ENCODE data around the gene AKAP8L.

Gene AKAP8L

DNA sequence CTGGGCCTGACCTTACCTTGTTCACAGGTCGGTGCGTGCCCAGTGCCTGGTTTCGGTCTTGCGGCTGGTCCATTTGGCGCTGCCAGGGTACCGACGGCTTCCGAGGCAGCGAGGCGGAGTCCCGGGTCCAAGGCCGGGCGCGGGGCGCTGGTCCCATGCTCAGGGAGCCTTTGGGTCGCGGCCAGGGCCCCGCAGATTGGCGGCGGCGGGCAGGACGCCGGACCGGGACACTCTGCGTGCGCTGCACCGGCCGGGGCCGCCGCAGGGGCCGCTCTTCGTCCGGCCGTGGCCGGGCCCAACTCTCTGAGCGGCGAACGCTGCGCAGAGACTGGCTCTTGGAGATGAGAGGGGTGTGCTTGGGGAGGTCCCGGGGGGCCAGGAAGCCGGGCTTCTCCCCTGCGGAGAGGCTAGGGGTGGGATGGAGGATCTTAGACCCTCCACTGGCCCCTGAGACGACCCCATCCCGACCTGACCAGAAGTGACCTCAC is 34.3 kb upstream of the AKAP8L start:
- no peak overlapping the region for H3K4me3 Mint-ChIP-seq
- no peak overlapping the region for H3K27ac Mint-ChIP-seq
- peaks cover 32% of the 10 kb centered on the region for H3K4me1 Mint-ChIP-seq (ENCODE audit: low read depth)
- H3K9me3 Mint-ChIP-seq (ENCODE audit: low read depth): no peaks in the 10 kb centered on the region
- H3K27me3 Mint-ChIP-seq: no peaks in the 10 kb centered on the region
- H3K36me3 Mint-ChIP-seq: no peaks in the 10 kb centered on the region

DNA sequence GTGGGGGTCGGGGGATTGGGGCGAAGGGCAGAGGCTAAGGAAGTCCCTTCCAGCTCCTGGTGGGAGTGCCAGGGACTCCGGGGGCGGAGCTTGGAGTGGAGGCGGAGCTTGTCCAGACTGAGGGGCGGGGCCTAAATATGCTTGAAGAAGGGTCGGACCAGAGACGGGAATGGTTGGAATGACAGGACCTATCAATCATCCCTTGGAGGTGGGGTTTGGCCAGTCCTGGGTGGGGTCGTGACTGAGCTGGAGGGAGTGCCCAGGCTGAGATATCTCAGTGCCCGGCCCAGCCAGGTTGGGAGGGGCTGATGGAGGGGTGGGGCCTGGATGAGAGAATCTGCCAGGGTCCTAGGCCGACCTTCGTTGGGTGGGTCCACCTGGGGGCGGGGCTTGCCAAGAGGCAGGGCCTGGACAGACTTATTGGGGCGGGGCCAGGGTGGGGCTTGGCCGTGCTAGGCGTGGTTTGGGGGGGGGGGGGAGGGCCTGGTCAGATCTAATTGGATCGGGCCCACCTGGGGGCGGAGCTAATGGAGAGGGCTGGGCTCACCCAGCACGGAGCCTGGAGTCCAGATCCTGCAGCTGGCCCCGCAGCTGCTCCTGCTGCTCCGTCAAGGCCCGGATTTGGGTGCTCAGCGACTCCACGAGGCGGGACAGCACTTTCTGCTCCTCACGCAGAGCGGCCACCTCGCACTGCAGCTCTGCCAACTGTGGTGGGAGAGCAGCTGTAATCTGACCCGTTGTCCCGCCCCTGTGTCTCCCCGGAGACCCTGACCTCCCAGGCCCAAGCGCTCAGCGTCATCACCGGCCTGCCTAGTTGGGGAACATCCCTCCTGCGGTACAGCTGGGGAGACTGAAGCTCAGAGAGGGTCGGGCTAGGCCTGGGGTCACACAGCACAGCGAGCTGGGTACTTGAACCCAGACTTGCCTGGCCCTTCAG is 33.6 kb upstream of the AKAP8L start:
- Mint-ChIP-seq H3K4me1 (ENCODE audit: low read depth) (peaks cover 33% of the 10 kb centered on the region), H3K4me3 (no peak overlapping the region), H3K9me3 (ENCODE audit: low read depth) (no peaks in the 10 kb centered on the region), H3K36me3 (no peaks in the 10 kb centered on the region), H3K27ac (no peak overlapping the region), H3K27me3 (no peaks in the 10 kb centered on the region)

DNA sequence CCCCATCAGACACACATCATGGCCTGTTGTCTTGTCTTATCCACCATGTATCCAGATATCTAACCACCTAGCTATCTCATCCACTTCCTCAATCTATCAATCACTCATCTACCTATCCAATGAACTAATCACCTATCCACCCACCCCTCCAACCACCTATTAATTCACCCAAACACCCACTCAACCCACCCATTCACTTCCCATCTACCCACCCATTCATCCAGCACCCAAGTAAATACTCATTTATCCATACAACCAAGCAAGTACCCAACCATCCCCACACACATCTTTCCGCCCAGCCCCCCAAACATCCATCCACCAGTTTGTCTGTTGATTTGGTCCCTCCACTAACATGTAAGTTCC is 31.7 kb upstream of the AKAP8L start:
- H3K36me3 Mint-ChIP-seq: no peaks in the 10 kb centered on the region
- peaks cover 36% of the 10 kb centered on the region for H3K4me1 Mint-ChIP-seq (ENCODE audit: low read depth)
- H3K27ac Mint-ChIP-seq: peak overlapping the region; percentile 90
- peak overlapping the region; percentile 87 for H3K4me3 Mint-ChIP-seq
- no peaks in the 10 kb centered on the region for H3K9me3 Mint-ChIP-seq (ENCODE audit: low read depth)
- H3K27me3 Mint-ChIP-seq: no peaks in the 10 kb centered on the region

GRCh38 chr19:15449620-15450527 is 31.1 kb upstream of the AKAP8L start, which contains the start of gene WIZ:
TSS of gene WIZ (minus strand) at chr19:15449956. CDS start at chr19:15448307, 1,649 bp downstream.
- Mint-ChIP-seq H3K27ac (peak within 1 kb of the TSS; percentile 90), H3K4me1 (ENCODE audit: low read depth) (peaks cover 30% of the 10 kb centered on the region), H3K9me3 (ENCODE audit: low read depth) (no peaks in the 10 kb centered on the region), H3K27me3 (no peaks in the 10 kb centered on the region), H3K4me3 (peak within 1 kb of the TSS; percentile 87), H3K36me3 (no peaks in the 10 kb centered on the region)

DNA sequence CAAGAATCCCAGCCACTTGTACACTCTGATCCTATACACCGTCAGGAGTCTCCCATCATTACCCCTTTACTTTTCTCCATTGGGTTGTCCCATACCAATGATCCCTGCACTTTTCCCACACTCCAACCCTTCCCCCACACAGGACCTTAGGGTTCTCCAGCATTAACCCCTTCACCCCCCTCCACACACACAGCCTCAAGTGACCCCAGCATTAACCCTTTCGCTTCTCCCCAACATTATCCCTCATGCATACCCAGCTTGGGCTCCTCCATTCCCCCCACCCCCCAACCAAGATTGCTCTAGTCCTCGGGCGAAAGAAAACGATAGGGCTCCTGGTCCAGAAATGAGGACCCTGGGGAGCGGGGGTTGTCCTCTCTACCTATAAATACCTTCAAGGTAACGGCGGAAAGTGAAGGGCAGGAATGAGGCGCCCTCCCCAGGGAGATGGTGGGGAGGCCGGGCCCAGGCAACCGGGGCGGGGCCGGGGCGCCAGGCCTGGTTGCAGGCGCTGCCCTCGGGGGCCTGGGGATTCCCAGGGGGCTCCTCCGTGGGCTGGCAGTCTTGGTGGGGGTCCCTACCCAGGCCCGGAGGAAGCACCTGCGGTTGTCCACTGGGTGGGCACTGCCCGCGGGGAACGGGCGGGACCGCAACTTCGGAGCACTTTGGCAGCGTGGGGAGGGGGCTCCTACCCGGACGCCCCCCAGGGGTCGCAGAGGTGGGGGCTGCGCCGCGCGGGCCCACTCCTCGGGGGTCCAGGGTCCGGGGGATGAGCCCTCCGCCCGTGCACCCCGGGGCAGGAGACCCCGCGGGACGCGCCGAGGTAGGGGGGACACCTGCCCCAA is 30.2 kb upstream of the AKAP8L start:
- Mint-ChIP-seq H3K4me3 (peak overlapping the region; percentile 77), H3K36me3 (no peaks in the 10 kb centered on the region), H3K27ac (peak overlapping the region; percentile 75), H3K9me3 (ENCODE audit: low read depth) (no peaks in the 10 kb centered on the region), H3K4me1 (ENCODE audit: low read depth) (peaks cover 26% of the 10 kb centered on the region), H3K27me3 (no peaks in the 10 kb centered on the region)

GRCh38 chr19:15448044-15448777 is 29.4 kb upstream of the AKAP8L start:
- Mint-ChIP-seq H3K27me3 (no peaks in the 10 kb centered on the region), H3K27ac (peak overlapping the region; percentile 75), H3K4me3 (peak overlapping the region; percentile 77), H3K4me1 (ENCODE audit: low read depth) (peaks cover 26% of the 10 kb centered on the region), H3K36me3 (no peaks in the 10 kb centered on the region), H3K9me3 (ENCODE audit: low read depth) (no peaks in the 10 kb centered on the region)

DNA sequence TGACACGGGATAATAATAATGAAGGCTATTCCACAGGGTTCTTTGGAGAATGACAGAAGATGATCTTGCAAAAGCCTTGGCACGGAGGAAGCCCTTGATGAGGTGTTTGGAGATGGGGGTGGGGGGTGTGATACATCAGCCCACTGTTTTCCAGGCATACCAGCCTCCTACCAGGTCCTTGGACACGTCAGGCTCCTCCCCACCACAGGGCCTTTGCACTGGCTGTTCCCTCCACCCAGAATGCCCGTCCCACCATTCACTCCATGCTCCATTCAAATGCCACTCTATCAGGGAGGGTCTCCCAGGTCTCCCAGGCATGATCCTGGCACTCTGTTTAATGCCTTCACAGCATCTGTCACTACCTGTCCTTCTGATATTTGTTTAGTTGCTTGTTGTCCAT is 28.3 kb upstream of the AKAP8L start:
- H3K27me3 Mint-ChIP-seq: no peaks in the 10 kb centered on the region
- peaks cover 26% of the 10 kb centered on the region for H3K4me1 Mint-ChIP-seq (ENCODE audit: low read depth)
- H3K27ac Mint-ChIP-seq: no peak overlapping the region
- no peak overlapping the region for H3K4me3 Mint-ChIP-seq
- H3K36me3 Mint-ChIP-seq: no peaks in the 10 kb centered on the region
- no peaks in the 10 kb centered on the region for H3K9me3 Mint-ChIP-seq (ENCODE audit: low read depth)

DNA sequence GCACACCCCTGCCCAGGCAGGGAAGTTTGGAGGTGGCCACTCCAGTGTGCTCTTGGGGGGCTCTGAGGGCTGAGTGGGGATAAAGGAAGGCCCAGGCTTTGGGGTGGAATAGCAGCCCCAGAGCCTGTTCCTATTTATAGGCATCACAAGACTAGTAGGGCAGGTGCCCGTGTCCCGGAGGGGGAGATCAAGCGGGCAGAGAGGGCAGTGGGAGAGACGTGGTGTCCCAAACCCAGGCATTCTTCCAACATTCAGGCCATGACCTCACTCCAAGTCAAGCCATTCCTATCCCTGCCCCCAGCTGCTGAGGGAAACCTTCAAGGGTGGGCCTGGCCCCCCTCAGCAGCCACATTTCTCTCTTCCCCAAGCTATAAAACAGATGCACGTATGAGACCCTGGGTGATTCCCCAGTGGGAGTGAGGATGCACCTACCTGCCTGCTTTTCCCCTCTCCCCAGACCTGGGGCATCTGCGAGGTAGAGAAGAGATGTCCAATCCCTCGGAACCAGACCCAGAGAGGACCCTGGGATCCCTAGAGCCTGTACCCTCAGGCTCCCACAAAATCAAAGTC is 27.1 kb upstream of the AKAP8L start:
- no peaks in the 10 kb centered on the region for H3K9me3 Mint-ChIP-seq (ENCODE audit: low read depth)
- no peak overlapping the region for H3K4me3 Mint-ChIP-seq
- no peaks in the 10 kb centered on the region for H3K27me3 Mint-ChIP-seq
- no peak overlapping the region for H3K27ac Mint-ChIP-seq
- H3K4me1 Mint-ChIP-seq (ENCODE audit: low read depth): peaks cover 20% of the 10 kb centered on the region
- no peaks in the 10 kb centered on the region for H3K36me3 Mint-ChIP-seq

- Mint-ChIP-seq H3K36me3 (no peaks in the 10 kb centered on the region), H3K27ac (no peak overlapping the region), H3K4me1 (ENCODE audit: low read depth) (peaks cover 13% of the 10 kb centered on the region), H3K9me3 (ENCODE audit: low read depth) (no peaks in the 10 kb centered on the region), H3K27me3 (no peaks in the 10 kb centered on the region), H3K4me3 (no peak overlapping the region)
These were observed 26.4 kb upstream of the AKAP8L start for GRCh38 chr19:15445227-15445605.

DNA sequence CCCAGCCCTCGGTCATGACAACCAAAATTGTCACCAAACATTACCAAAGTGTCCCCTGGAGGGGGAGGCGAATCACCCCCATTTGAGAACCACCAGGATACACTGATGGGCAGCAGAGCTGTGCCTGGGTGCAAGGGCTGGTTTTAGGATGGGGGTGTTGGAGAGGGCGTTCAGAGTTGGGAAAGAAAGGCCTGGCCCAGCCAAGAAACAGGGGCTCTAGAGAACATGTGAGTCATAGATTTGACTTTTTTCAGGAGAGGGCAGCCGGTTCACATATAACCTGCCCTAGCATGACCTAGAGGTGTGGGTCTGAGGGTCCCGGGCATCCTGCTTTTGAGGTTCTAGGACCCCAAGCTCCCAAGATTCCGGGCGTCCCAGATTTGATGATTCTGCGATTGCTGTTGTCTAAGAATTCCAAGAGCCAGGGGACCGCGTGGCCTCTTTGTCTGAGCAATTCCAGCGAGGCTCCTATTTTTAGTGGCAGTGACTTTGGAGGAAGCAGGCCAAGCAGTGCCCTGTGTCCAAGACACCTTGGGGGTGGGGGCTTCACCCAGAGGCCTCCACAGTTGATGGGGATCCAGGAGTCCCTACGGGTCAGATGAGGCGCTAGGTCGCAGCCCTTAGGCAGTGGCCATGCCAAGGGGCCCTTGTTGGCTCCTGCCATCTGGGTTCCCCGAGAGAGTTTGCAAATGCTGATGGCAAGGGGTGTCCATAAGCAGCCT is 25.9 kb upstream of the AKAP8L start:
- Mint-ChIP-seq H3K4me1 (ENCODE audit: low read depth) (peaks cover 11% of the 10 kb centered on the region), H3K27ac (no peak overlapping the region), H3K27me3 (no peaks in the 10 kb centered on the region), H3K9me3 (ENCODE audit: low read depth) (no peaks in the 10 kb centered on the region), H3K36me3 (no peaks in the 10 kb centered on the region), H3K4me3 (no peak overlapping the region)

- H3K27me3 Mint-ChIP-seq: no peaks in the 10 kb centered on the region
- no peaks in the 10 kb centered on the region for H3K36me3 Mint-ChIP-seq
- no peak overlapping the region for H3K4me3 Mint-ChIP-seq
- no peaks in the 10 kb centered on the region for H3K9me3 Mint-ChIP-seq (ENCODE audit: low read depth)
- peaks cover 9% of the 10 kb centered on the region for H3K4me1 Mint-ChIP-seq (ENCODE audit: low read depth)
- no peak overlapping the region for H3K27ac Mint-ChIP-seq
These were observed 25.1 kb upstream of the AKAP8L start for GRCh38 chr19:15443838-15444237.

DNA sequence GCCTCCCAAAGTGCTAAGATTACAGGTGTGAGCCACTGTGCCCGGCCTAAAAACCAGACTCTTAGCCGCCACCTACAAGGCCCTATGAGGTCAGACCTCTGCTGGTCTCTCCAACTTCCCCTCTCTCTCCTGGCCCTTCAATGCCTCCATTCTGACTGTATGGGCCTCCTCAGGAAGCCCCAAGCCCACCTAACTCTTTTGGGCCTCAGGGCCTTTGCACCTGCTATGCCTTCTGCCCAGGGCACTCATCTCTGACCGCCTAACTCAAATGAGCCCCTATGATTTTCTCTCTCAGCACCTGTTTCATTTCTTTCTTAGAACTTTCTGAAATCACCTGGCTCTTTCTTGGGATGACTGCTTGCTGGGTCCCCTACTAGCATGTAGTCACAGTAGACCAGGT is 24.5 kb upstream of the AKAP8L start:
- Mint-ChIP-seq H3K27ac (no peak overlapping the region), H3K9me3 (ENCODE audit: low read depth) (no peaks in the 10 kb centered on the region), H3K27me3 (no peaks in the 10 kb centered on the region), H3K36me3 (no peaks in the 10 kb centered on the region), H3K4me3 (no peak overlapping the region), H3K4me1 (ENCODE audit: low read depth) (peaks cover 4% of the 10 kb centered on the region)

Measured in activated naive CD8-positive, alpha-beta T cell (primary cell).